Endothelial cell of umbilical vein (primary cell): ENCODE measurements around the gene CMTM8. TPM values are rescaled to one million over a fixed set of nuclear protein-coding genes. Genes with fewer than 3 reads are reported as not detected.

Source experiments
- BruUV-seq: library from RNA; stranded (reverse); fragments of 400-500 nt; replicated peaks from 2 replicates; lab custom pipeline; 2021; lab: Mats Ljungman, UMichigan
- CTCF ChIA-PET: fragments of 300-600, 350-600 bp; sonication (Branson Sonifier 250); formaldehyde crosslinking; loops from one replicate; lab custom pipeline; 2021; ENCODE audit warnings: antibody characterized with exemption, inconsistent platforms; lab: Charles Lee
- POLR2A ChIA-PET: fragments of 300-600, 350-600 bp; sonication (Branson Sonifier 250); formaldehyde crosslinking; loops from one replicate; lab custom pipeline; 2021; ENCODE audit warnings: antibody characterized with exemption, inconsistent platforms; lab: Charles Lee
- DNase-seq: peaks from one replicate; pipeline ENCODE4 v3.0.0-alpha.2; 2011; ENCODE audit warnings: low read depth, low spot score
- FAIRE-seq: peaks from 2 replicates; lab custom pipeline; 2011; peaks lifted over from hg19 to GRCh38; lab: Jason Lieb, UNC
- H2AFZ ChIP-seq: 2 replicates; pipeline ENCODE4 v1.6.0; 2012; ENCODE audit warnings: low read depth, low read length, control low read depth, inconsistent platforms
- H3K27ac ChIP-seq: 2 replicates; pipeline ENCODE4 v1.5.1; 2011; ENCODE audit warnings: low read depth, mild to moderate bottlenecking, control low read depth, low read length, moderate library complexity; ENCODE audit not compliant: insufficient read depth
- H3K27me3 ChIP-seq, 2 experiments: 2 replicates each; pipeline versions ENCODE4 v1.6.0 to v1.6.1; 2011; ENCODE audit warnings: low read length in 2 of 2, mixed read lengths in 1 of 2; ENCODE audit not compliant: control insufficient read depth in 2 of 2, insufficient read depth in 2 of 2
- H3K36me3 ChIP-seq, 2 experiments: 2 replicates in 1 of 2; 3 replicates in 1 of 2; pipeline ENCODE4 v1.5.1; 2011; ENCODE audit warnings: low read length in 2 of 2, mild to moderate bottlenecking in 1 of 2, moderate library complexity in 1 of 2; ENCODE audit not compliant: control insufficient read depth in 2 of 2, insufficient read depth in 2 of 2; ENCODE audit errors: extremely low read depth in 1 of 2
- H3K4me1 ChIP-seq: 3 replicates; pipeline ENCODE4 v1.5.1; 2011; ENCODE audit warnings: mild to moderate bottlenecking, low read length; ENCODE audit not compliant: control insufficient read depth, insufficient read depth; ENCODE audit errors: extremely low read depth
- H3K4me2 ChIP-seq: 2 replicates; pipeline ENCODE4 v1.6.1; 2011; ENCODE audit warnings: low read length, control low read depth, mixed read lengths; ENCODE audit not compliant: insufficient read depth
- H3K4me3 ChIP-seq, 3 experiments: fragments of 200-600 bp in 1 of 3; sonication (generic), shearing (Covaris generic) in 1 of 3; replicated peaks in 1 of 3; 2 replicates each; pipeline ENCODE4 v1.5.1; 2011 to 2016; ENCODE audit warnings: control low read depth in 3 of 3, low read length in 3 of 3, mild to moderate bottlenecking in 2 of 3, inconsistent platforms in 1 of 3, low read depth in 1 of 3, moderate library complexity in 1 of 3; ENCODE audit not compliant: insufficient read depth in 1 of 3
- H3K79me2 ChIP-seq: 2 replicates; pipeline ENCODE4 v1.6.0; 2012; ENCODE audit warnings: low read length, inconsistent platforms; ENCODE audit not compliant: control insufficient read depth, insufficient read depth
- H3K9ac ChIP-seq: replicated peaks from 2 replicates; pipeline ENCODE3; 2011; ENCODE audit warnings: low read length, control low read depth; ENCODE audit not compliant: insufficient read depth; ENCODE audit errors: extremely low read depth
- H3K9me1 ChIP-seq: replicated peaks from 3 replicates; pipeline ENCODE4 v1.6.0; 2011; ENCODE audit warnings: mild to moderate bottlenecking, low read length; ENCODE audit not compliant: control insufficient read depth, insufficient read depth; ENCODE audit errors: extremely low read depth
- H3K9me3 ChIP-seq: replicated peaks from 2 replicates; pipeline ENCODE4 v1.5.1; 2012; ENCODE audit warnings: low read length, inconsistent platforms; ENCODE audit not compliant: control insufficient read depth, insufficient read depth
- H4K20me1 ChIP-seq: replicated peaks from 2 replicates; pipeline ENCODE3; 2011; ENCODE audit warnings: mild to moderate bottlenecking, low read length; ENCODE audit not compliant: control insufficient read depth, insufficient read depth; ENCODE audit errors: extremely low read depth
- CTCF ChIP-seq, 2 donors: IDR thresholded peaks; 1 replicate in 1 of 2; 2 replicates in 1 of 2; pipeline ENCODE4 v1.5.1; 2011; ENCODE audit warnings: low read length in 2 of 2, mild to moderate bottlenecking in 2 of 2, moderate library complexity in 2 of 2, control low read depth in 1 of 2, inconsistent platforms in 1 of 2, low read depth in 1 of 2; ENCODE audit not compliant: insufficient read depth in 1 of 2; ENCODE audit errors: extremely low read depth in 1 of 2
- EZH2 ChIP-seq: IDR thresholded peaks from 2 replicates; pipeline ENCODE4 v1.6.1; 2012; ENCODE audit warnings: borderline replicate concordance, low read depth, mild to moderate bottlenecking, moderate library complexity, low read length, inconsistent platforms; ENCODE audit not compliant: severe bottlenecking
- FOS ChIP-seq: IDR thresholded peaks from 2 replicates; pipeline ENCODE4 v1.6.1; 2011; ENCODE audit warnings: mild to moderate bottlenecking, low read length, moderate library complexity, borderline replicate concordance; ENCODE audit not compliant: insufficient read depth
- GATA2 ChIP-seq: IDR thresholded peaks from 2 replicates; pipeline ENCODE4 v1.7.0; 2011; ENCODE audit warnings: low read depth, mild to moderate bottlenecking, moderate library complexity, mixed read lengths, low read length; ENCODE audit not compliant: insufficient read length, insufficient read depth
- JUN ChIP-seq: IDR thresholded peaks from 2 replicates; pipeline ENCODE4 v1.6.1; 2011; ENCODE audit warnings: borderline replicate concordance, low read depth; ENCODE audit not compliant: insufficient read length, insufficient read depth
- MAX ChIP-seq: IDR thresholded peaks from 2 replicates; pipeline ENCODE4 v1.6.1; 2011; ENCODE audit not compliant: insufficient read depth, insufficient read length
- MYC ChIP-seq: IDR thresholded peaks from one replicate; pipeline ENCODE4 v1.6.1; 2011; ENCODE audit warnings: mild to moderate bottlenecking, low read depth, low read length
- POLR2A ChIP-seq: IDR thresholded peaks from 2 replicates; pipeline ENCODE4 v1.6.1; 2012; ENCODE audit warnings: low read depth, mild to moderate bottlenecking, control low read depth, low read length
- POLR2AphosphoS5 ChIP-seq: IDR thresholded peaks from 2 replicates; pipeline ENCODE4 v1.6.1; 2012; ENCODE audit warnings: low read depth, mild to moderate bottlenecking, control low read depth, low read length, moderate library complexity; ENCODE audit not compliant: insufficient read depth
- dilution Hi-C: fragments of 300-500 bp; cut with MboI; formaldehyde crosslinking; loops from one replicate; pipeline ENCODE4 v1.15.0; 2019; ENCODE audit warnings: low sequenced_read_pairs; ENCODE audit not compliant: extremely low pct_ligation_motif_present
- intact Hi-C: fragments of 100-400 bp; cut with micrococcal nuclease; formaldehyde crosslinking; loops from one replicate; pipeline ENCODE4 v1.10.0; 2022
- polyA plus RNA-seq, 4 experiments: library from polyadenylated mRNA; depleted of rRNA in 3 of 4; stranded (reverse) in 3 of 4; unstranded in 1 of 4; fragments of >200 nt; gene quantifications; 2 replicates each; pipeline versions ENCODE4 v1.2.1 to v1.2.3, GENCODE V29; 2011 to 2012; ENCODE audit warnings: missing spikeins in 1 of 4
- total RNA-seq: library from RNA; stranded (reverse); gene quantifications from 2 replicates; pipeline ENCODE4 v1.2.3, GENCODE V29; 2021

CMTM8 gene
- total and polyA plus RNA-seq, 2 donors (not counting 3 experiments of a cell fraction or from before 2014, with no cell fraction given): 7.3 to 11.9 TPM

- ChIA-PET POLR2A (no interaction called here), CTCF (interaction anchor here (1.3 to 1.9 kb wide), 3 partner anchors 9 to 10 kb away, joined by 3 to 7 read pairs (median 4); no protein-coding TSS in a partner anchor)
- H2AFZ ChIP-seq: no peak overlapping the region
- no peak overlapping the region for H3K4me3 ChIP-seq
- no peak overlapping the region for H3K9ac ChIP-seq
- no peaks in the 10 kb centered on the region for H3K9me1 ChIP-seq
- dilution Hi-C loops (no loop called here), intact Hi-C loops (loop anchor here (5.0 kb wide), 1 partner anchor 166 kb away; no protein-coding TSS in a partner anchor)
- BruUV-seq: no TSS peak
- no peaks in the 10 kb centered on the region for H3K27me3 ChIP-seq
- no peak overlapping the region for H3K4me2 ChIP-seq
- H4K20me1 ChIP-seq: no peaks in the 10 kb centered on the region
- H3K9me3 ChIP-seq: no peaks in the 10 kb centered on the region
- no peaks in the 10 kb centered on the region for H3K79me2 ChIP-seq
- H3K27ac ChIP-seq: no peak overlapping the region
- H3K36me3 ChIP-seq: no peaks in the 10 kb centered on the region
- no peak for TF ChIP-seq CTCF (IDR thresholded peaks at IDR 0.05; ENCODE audit: extremely low read depth in 1 of 2, insufficient read depth in 1 of 2, low read depth in 1 of 2, low read length in 2 of 2)
- TF ChIP-seq POLR2A: no peak
- no peak for TF ChIP-seq EZH2
- no peak for TF ChIP-seq FOS
- TF ChIP-seq JUN: no peak
- TF ChIP-seq POLR2AphosphoS5: no peak
- no peak for TF ChIP-seq MYC
- TF ChIP-seq GATA2: no peak
- no peak for TF ChIP-seq MAX
- peak; percentile 4 for FAIRE-seq
- H3K4me1 ChIP-seq: peaks cover 15% of the 10 kb centered on the region
- DNase-seq: no peak
These were observed 2.1 kb upstream of the CMTM8 start for GRCh38 chr3:32236377-32236776.
